ELF-1 (cell line): Measurements from ENCODE around the gene SIL1.

ENCODE experiments used
- DNase-seq: peaks from one replicate; pipeline ENCODE4 v3.0.0-alpha.2; 2016; ENCODE audit warnings: low read depth, low spot score

The SIL1 gene

DNA sequence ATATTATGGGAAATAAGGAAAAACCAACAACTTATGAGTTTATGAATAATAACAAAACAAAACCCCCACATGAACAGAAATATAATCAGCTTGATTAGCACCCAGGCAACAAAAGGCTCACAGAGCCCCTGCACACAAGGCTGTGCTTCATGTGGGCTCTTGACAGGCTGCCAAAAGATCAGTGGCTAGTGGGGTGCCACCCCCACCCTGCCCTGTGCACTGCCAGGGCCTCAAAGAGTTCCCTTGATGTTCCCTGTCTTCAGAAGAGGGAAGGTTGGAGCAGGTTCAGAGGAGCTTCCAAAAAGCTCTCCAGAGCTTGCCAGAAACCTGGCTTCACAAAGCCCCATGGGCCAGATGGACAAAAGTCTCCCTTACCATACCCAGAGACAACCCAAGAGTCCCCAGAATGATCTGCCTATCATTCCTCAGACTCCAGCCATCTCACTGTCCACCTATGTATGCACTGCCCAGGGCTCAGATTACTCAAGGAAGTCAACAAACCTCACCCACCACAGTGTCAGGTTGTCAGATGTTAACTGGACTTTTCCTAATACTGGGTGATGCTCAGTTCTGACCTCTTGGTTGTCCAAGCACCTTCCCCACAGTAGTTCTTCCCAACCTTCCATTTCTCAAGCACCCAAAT lies 87.5 kb downstream of the SIL1 start:
- DNase-seq = no peak

DNA sequence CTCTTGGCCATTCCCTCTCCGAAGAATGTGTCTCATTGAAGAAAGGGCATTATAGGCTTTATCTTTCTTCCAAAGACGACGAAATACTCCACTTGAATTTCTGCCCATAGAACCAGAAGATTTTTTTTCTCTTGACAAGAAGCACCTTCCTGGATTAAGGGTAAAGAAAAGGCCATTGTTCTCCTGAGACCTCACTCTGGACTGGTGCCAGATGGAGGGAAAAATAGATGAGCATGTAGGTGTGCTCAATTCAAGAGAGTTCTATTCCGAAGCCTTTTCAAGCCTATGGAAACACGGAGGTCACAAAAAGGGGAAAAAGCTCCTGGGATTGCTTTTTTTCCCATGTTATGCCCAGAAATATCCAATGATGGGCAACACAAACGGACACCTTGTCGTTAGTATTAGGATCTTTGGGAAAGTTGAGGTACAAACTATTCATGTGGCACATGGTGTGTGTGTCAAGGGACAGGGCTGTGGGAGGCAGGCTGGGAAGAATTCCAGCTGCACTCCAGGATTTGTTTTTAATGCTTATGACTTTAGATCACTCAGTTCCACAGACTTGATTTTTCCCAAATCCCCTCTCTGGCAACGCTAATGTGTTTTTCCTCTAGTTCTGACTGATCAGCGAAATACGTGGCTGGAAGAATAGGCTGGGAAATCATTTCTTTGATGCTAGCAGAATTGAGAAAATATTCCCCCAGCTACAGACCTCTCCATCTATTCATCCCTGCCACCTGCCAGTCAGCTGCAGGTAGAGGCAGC lies 89.9 kb downstream of the SIL1 start:
- no peak for DNase-seq

DNA sequence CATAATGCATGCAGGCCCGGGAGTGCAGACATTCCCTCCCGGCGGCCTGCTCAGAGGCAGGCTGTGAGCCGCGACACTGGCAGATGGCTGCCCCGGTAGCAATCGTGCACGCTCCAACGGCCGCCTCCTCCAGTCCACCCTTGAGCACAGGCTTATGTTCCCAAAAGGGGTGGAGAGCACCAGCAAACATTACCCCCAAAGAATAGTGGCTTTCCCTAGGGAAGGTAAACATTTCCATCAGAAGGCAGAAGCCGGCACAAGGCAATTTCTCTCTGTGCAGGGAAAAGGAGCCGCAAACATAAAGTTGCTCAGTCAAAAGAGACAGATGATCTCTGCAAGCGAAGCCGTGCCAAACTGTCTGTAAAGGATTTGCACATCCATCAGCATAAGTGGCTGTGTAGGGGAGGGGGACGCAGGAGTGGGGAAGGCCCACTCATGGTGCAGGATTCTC lies 92.5 kb downstream of the SIL1 start:
- no peak for DNase-seq

DNA sequence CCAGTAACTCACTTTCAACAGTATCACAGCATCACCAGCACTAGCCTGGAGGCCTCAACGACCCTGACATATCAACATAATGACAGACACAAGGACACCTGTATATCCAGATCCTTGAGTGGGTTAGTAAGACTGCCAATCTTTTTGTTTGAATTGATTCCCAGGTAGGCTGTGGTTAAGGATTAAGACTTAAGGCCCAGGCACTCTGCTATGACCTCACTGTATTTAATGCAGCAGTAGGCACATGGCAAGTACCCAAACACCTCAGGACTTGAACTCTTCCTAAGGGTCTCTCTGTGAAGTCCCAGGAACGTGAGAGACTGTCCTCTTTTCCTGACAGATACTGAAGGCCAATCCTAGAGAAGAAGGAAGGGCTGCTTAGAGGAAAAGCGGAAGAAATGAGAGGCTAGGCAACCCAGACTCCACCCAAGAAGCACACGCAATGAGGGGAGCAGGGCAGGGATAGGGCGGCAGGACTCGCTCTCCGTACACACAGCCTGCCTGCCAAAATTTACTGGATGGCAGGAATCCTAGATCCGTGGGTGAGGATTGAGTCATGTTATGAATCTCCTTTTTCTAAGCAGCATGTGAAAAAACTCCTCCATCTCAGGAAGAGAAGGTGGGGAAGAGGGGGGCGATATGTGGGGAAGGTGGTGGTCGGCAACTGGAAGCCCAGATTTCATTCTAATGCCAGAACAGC lies 93.4 kb downstream of the SIL1 start:
- DNase-seq = no peak

DNA sequence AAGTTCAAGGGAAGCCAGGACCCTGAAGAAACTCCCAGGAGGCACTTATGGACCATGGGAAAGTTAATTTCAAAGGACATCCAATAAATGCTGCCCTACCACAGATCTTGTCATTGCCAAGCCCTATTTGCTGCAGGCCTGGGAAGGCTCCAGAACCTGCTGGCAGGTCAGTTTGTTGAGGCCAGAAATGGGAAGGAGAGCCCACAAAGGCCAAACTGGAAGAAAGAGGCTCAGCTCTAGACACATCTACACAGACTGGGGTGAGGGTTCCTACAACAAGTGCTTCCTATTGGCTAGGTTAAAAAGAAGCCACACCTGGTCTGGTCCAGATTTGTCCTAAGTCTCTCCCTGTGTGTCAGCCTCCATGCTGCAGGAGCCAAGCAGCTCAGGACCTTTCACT lies 94.4 kb downstream of the SIL1 start:
- DNase-seq = no peak

DNA sequence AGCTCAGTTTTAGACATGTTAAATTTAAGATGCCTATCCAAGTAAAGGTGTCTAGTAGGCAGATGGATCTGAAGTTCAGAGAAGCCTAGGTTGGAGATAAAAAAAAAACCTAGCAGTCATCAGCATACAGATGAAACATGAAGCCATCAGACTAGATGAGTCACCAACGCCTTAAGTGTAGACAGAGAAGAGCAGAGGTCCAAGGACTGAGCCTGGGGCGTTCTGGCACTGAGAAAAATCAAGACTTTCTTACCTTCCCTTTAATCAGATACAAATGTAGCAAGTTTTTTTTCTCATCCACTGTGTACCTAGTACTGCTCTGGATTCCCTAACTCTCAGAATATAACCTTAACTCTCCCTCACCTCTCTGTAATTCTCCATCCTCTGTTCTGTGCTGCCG lies 97.3 kb downstream of the SIL1 start:
- no peak for DNase-seq

DNA sequence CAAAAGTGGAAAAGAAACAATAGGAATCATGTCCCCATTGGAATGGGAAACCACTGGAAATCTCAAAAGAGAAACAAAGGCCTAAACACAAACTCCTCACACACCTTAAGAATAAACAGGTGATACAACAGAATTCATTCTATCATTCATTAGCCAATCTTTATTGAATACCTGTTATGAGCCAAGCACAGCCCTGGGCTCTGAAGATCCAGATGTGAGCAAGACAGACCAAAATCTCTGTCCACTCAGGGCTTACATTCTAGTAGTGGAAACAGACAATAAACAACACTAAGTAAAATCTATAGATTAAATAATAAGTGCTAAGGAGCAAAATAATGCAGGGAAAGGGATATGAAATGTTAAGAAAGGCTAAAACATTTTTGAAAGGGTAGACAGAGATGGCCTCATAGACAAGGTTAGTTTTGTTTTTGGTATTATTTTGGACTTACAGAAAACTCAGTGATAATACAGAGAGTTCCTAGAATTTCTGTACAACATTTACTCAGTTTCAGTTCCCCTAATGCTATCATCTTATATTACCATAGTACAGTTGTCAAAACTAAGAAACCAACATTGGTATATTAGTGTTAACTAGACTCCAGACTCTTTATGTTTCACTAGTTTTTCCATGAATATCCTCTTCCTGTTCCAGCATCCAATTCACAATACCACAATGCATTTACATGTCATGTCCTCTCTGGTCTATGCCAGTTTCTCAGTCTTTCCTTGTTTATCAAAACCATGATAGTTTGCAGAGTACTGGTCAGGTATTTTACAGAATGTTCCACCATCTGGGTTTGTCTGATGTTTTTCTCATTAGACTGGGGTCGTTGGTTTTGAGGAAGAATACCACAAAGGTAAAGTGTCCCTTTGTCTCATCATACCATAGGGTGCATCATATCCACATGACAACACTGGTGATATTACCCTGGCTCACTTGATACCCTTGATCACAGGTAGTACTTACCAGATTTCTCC lies 103.7 kb downstream of the SIL1 start:
- no peak for DNase-seq

DNA sequence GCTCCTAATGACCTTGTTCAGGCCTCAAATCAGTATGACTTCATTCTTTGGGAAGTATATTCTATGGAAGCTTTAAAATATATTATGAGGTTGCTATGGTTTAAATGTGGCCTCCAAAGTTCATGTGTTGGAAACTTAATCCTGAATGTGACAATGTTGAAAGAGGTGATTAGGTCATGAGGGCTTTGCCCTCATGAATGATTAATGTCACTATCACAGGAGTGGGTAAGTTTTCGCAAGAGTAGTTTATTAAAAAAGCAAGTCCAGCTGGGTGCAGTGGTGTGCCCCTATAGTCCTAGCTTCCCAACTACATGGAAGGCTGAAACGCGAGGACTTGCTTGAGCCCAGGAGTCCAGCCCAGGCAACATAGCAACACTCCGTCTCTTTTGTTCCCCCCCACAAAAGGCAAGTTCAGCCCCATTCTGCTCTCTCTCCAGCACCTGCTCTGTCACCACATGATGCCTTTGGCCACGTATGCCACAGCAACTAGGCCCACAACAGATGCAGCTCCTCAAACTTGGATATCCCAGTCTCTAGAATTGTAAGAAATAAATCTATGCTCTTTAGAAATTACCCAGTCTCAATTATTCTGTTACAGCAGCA lies 105.3 kb downstream of the SIL1 start:
- no peak for DNase-seq

DNA sequence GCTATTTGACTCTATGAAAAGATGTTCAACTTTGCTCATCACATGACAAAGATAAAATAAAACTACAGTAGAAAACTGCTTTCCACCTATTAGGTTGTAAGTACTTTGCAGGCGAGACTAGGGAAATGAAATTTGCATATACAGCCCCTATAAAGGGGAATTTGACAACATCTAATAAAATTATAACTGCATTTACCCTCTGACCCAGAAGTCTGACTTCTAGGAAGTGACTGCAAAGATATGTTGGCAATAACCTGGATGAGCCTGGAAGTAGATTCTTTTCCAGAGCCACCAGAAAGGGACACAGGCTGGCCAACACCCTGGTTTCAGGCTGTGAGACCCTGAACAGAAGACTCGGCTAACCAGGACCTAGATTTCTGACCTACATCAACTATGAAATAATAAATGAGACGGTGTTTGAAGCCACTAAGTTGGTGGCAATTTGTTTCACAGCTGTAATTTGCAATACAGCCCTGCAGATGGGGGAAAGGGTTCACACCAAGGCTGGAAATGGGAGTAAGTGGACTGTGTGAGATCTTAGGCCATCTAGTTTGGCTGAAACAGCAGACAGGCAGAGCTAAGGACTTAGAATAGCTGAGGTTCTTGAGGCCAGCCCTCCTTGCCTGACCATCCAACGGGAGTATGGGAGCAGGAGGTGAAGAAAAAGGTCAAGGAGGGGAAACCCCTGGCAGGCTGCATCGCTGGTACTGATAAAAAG lies 106.6 kb downstream of the SIL1 start:
- peak; percentile 13 for DNase-seq

DNA sequence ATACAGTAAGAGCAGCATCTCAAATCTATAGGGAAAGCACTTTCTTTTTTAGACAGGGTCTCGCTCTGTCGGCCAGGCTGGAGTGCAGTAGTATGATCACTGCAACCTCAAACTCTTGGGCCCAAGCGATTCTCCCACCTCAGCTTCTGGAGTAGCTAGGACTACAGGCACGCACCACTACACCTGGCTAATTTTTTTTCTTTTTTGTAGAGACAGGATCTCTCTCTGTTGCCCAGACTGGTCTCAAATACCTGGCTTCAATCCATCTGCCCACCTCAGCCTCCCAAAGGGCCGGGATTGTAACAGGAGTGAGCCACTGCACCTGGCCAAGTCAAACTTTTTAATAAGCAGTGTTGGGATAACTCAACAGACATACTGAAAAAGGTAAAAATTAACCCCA lies 107.6 kb downstream of the SIL1 start:
- no peak for DNase-seq

DNA sequence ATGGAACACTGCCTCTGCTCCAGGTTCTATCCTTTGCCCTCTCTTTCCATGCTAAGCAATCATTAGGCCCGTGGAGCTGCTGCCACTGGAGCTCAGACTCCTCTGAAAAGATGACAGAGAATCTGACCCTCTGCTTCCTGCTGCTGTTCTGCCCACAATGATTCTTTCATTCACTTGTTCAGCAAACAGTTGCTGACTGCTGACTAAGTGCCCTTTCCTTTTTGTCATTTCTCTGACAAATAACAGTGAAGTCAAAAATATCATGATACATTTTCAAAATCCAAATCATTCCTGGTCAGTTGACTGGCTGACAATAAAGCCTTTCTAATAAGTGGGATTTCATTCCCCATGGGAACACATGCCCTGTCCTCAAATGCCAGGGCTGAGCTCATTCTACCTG lies 110.1 kb downstream of the SIL1 start:
- no peak for DNase-seq

DNA sequence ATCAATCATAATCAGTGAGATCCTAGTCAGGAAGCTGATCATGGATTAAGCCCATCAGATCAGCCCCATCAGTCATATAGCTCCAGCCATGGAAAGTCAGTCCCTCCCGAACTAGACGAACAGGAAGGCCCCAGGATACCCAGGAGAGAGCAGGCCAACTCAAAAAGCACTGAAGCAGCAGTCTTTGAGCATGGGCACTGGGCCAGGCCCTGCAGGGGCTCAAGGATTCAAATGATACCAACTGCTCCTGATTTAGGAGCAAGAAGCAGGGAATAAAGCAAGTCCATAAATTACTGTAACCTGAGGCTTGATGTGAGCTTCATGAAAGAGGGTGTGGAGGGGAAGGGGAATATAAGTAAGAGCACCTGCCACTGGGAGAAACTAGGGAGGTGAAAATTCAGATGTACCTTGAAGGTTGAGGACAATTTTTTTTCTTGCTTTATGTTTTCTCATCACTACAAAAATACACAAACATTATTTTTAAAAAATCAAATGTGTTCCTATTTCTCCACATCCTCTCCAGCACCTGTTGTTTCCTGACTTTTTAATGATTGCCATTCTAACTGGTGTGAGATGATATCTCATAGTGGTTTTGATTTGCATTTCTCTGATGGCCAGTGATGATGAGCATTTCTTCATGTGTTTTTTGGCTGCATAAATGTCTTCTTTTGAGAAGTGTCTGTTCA lies 115.2 kb downstream of the SIL1 start:
- no peak for DNase-seq

DNA sequence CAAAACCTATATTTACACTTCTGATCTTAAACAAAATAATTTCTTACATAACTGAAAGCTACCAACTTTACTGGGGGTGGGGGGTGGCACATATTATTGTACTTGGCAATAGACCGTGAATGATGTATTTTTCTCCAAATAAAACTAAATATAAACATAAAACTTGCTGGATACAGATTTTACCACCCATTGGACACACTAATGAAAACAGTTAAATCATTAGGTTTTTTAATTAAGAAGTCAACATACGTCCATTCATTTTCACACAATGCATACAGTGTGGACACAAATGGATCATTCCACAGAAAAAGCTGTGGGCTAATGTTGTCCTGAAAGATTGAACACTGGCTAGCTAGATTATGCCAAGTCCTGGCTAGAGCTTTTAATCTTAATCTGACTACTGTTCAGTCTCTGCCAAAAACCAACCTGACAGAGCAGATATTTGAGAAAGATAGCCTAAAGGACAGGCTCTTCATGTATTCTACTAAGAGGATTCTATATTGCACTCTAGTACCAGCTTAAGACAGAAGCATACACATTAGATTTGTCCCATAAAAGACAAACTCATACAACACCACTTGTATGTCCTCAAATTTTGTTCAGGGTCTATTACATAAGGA lies 118.1 kb downstream of the SIL1 start:
- DNase-seq = no peak

DNA sequence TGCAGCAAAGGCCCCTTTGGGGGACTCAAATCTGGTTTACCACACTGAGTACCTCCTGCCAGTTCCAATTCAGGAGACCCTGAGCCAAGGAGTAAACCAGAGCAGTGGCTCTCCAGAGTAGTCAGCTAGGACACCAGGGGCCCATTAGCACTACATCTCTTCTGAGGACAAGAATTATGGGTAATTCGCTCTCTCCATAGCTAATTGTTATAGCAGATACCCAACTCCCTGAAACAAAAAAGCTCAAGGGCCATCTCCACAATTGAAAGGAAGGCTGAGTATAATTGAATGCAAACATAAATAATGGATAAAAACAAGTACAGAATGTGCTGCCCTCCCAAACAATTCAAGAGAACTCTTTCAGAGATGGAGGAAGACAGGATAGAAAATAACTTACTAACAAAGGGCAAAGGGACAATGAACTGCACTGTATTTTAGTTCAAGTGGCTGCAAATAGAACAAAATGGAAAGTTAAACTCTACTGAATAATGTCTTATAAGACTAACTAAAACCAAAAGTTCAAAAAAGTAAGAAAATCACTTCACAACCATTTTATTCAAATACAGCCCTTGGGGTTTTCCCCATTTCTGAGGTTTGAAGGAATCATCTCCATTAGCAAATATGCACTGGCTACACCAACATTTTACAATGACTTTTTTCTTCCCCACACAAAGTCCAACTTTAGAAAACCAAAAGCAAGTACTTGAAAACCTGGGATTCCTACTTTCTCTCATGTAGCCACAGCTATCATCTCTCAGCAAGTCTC lies 118.8 kb downstream of the SIL1 start:
- no peak for DNase-seq

DNA sequence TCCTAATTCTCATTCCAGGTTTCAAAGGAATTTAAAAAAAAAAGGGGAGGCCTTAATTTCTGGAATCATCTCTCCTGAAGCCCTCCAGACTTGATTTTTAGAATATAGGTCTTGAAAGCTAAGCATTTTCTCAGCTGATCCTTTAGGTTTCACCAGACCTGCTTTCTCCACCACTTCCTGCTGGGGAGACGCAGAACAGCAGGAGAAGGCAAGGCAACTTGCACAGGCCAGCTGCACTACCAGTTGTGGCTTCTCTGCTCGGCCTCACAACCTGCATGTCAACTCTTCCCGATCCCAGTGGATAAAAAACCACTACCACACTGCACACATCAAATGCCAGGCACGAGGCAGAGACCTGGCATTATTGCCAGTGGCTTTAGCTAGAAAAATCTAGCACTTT lies 119.8 kb downstream of the SIL1 start:
- no peak for DNase-seq

DNA sequence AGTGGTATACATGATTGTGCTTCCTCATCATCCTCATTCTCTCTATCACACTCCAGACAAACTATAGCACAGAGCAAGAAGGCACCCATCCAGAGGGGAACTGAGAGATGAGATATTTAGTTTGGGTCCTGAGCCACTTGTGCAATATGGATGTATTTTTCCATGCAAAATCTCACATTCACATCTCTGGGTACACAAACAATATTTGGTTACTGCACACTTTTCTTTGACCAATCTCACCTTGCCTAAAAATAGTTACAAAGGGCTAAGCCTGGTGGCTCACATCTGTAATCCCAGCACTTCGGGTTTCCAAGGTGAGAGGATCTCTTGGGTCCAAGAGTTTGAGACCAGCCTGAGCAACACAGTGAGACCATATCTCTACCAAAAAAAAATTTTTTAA lies 120.3 kb downstream of the SIL1 start:
- DNase-seq = no peak

DNA sequence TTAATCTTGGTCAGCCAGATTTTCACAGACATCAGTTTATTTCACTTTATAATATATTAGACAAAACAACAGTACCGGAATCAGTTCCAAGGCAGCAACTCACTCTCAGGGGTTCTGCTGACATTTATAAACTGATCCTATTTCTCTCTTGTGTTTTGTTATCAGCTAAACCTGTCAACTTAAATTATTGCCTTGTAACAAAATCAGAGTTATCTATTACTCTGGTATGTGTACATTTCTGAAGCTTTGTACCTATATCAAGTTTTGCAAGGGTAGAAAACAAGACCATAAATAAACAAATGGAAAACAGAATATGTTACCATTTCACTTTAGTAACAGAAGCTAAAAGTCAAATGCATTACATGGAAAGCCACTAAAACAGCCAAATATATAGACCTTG lies 122.1 kb downstream of the SIL1 start:
- DNase-seq = no peak
